MCF 10A (cell line): ENCODE data around the gene C1orf21. TPM values are rescaled to one million over a fixed set of nuclear protein-coding genes. Genes with fewer than 3 reads are reported as not detected.

Experiments
- BruUV-seq: library from RNA; stranded (reverse); fragments of 400-500 nt; replicated peaks from 2 replicates; lab custom pipeline; 2021; lab: Mats Ljungman, UMichigan
- CTCF ChIA-PET: fragments of 300-600 bp; sonication (Branson Sonifier 250); formaldehyde crosslinking; extraction: SDS; loops from one replicate; lab custom pipeline; 2021; ENCODE audit warnings: antibody characterized with exemption, inconsistent platforms; lab: Yijun Ruan, JAX
- POLR2A ChIA-PET: fragments of 300-600, 350-650 bp; sonication (Branson Sonifier 250); formaldehyde crosslinking; extraction: SDS; loops from one replicate; lab custom pipeline; 2020; ENCODE audit warnings: antibody characterized with exemption, inconsistent platforms; lab: Yijun Ruan, JAX
- DNase-seq: peaks from one replicate; pipeline ENCODE4 v3.0.0-alpha.2; 2018; ENCODE audit not compliant: unreplicated experiment
- H3K27ac Mint-ChIP-seq: one replicate; pipeline ENCODE4 v1.8.0; 2022; ENCODE audit warnings: mild to moderate bottlenecking, low read depth, mixed read lengths; ENCODE audit not compliant: unreplicated experiment
- H3K27me3 Mint-ChIP-seq: one replicate; pipeline ENCODE4 v1.8.0; 2022; ENCODE audit warnings: mixed read lengths; ENCODE audit not compliant: insufficient read depth, unreplicated experiment
- H3K36me3 Mint-ChIP-seq: one replicate; pipeline ENCODE4 v1.8.0; 2022; ENCODE audit warnings: mild to moderate bottlenecking, moderate library complexity, mixed read lengths; ENCODE audit not compliant: insufficient read depth, unreplicated experiment
- H3K4me1 Mint-ChIP-seq: one replicate; pipeline ENCODE4 v1.8.0; 2022; ENCODE audit warnings: mixed read lengths; ENCODE audit not compliant: insufficient read depth, unreplicated experiment
- H3K4me3 Mint-ChIP-seq: one replicate; pipeline ENCODE4 v1.8.0; 2022; ENCODE audit warnings: mild to moderate bottlenecking, moderate library complexity, mixed read lengths; ENCODE audit not compliant: unreplicated experiment
- H3K9me3 Mint-ChIP-seq: one replicate; pipeline ENCODE4 v1.8.0; 2022; ENCODE audit warnings: mixed read lengths; ENCODE audit not compliant: unreplicated experiment
- intact Hi-C: fragments of 100-400 bp; cut with micrococcal nuclease; formaldehyde crosslinking; loops from 2 replicates; pipeline ENCODE4 v1.14.1; 2022
- total RNA-seq: library from RNA; stranded (reverse); gene quantifications from 2 replicates; pipeline ENCODE4 v1.2.3, GENCODE V29; 2022
- TF ChIP-seq, protein P1 (sequence below): fragments of 200-600 bp; IDR thresholded peaks from one replicate; pipeline ENCODE4 v1.8.0; 2022; ENCODE audit warnings: antibody characterized with exemption, mild to moderate bottlenecking; ENCODE audit not compliant: unreplicated experiment

C1orf21 gene
- total RNA-seq, 1 experiment from 2014 or later = 23.2 TPM

DNA sequence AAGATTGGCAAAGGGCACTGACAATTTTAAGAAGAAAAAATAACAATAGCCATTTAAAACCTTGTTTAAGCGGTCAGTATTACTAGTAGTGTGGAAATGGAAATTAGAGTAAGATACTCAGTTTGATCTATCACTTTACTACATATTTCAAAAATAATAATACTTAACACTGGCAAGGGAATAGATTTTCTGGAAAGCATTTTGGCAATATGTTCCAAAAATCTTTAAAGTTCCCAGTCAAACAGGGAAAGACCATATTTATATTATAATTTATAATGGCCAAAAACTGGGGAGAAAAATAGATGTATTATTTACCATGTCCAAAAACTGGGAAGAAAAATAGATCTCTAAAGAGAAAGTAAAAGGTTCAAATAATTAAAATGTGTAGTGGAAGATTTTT, 28.6 kb upstream of the C1orf21 start:
- Mint-ChIP-seq H3K36me3 (no peaks in the 10 kb centered on the region), H3K4me1 (peaks cover 12% of the 10 kb centered on the region), H3K27ac (no peak overlapping the region), H3K27me3 (no peaks in the 10 kb centered on the region), H3K4me3 (no peak overlapping the region), H3K9me3 (no peaks in the 10 kb centered on the region)
- DNase-seq = no peak
- no TSS peak for BruUV-seq
- intact Hi-C loops = no loop called here
- ChIA-PET CTCF (interaction anchor here (1.3 to 2.0 kb wide), 2 partner anchors 10 to 334 kb away, joined by 4 to 5 read pairs; no protein-coding TSS in a partner anchor), POLR2A (interaction anchor here (1.4 kb wide), 1 partner anchor 9 kb away, joined by 6 read pairs; no protein-coding TSS in a partner anchor)
- TF ChIP-seq, protein P1, sequence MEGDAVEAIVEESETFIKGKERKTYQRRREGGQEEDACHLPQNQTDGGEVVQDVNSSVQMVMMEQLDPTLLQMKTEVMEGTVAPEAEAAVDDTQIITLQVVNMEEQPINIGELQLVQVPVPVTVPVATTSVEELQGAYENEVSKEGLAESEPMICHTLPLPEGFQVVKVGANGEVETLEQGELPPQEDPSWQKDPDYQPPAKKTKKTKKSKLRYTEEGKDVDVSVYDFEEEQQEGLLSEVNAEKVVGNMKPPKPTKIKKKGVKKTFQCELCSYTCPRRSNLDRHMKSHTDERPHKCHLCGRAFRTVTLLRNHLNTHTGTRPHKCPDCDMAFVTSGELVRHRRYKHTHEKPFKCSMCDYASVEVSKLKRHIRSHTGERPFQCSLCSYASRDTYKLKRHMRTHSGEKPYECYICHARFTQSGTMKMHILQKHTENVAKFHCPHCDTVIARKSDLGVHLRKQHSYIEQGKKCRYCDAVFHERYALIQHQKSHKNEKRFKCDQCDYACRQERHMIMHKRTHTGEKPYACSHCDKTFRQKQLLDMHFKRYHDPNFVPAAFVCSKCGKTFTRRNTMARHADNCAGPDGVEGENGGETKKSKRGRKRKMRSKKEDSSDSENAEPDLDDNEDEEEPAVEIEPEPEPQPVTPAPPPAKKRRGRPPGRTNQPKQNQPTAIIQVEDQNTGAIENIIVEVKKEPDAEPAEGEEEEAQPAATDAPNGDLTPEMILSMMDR = no peak

GRCh38 chr1:184359909-184360308, 26.9 kb upstream of the C1orf21 start:
- peak overlapping the region; percentile 8 for H3K27ac Mint-ChIP-seq
- no peak for DNase-seq
- peaks cover 25% of the 10 kb centered on the region for H3K4me1 Mint-ChIP-seq
- CTCF ChIA-PET = interaction anchor here (0.7 to 2.0 kb wide), 2 partner anchors 8 to 43 kb away, joined by 3 to 5 read pairs; no protein-coding TSS in a partner anchor
- H3K27me3 Mint-ChIP-seq = no peaks in the 10 kb centered on the region
- POLR2A ChIA-PET = interaction anchor here (0.6 to 6.7 kb wide), 4 partner anchors 8 to 289 kb away, joined by 3 to 93 read pairs (median 6); partner anchors contain the start of gene C1orf21
- no peaks in the 10 kb centered on the region for H3K36me3 Mint-ChIP-seq
- H3K4me3 Mint-ChIP-seq = no peak overlapping the region
- TF ChIP-seq, protein P1 = no peak
- BruUV-seq = no TSS peak
- intact Hi-C loops = no loop called here
- H3K9me3 Mint-ChIP-seq = no peaks in the 10 kb centered on the region

- TF ChIP-seq, protein P1 = no peak
- intact Hi-C loops = no loop called here
- BruUV-seq = no TSS peak
- POLR2A ChIA-PET = interaction anchor here (0.5 to 6.7 kb wide), 10 partner anchors 9 to 335 kb away, joined by 3 to 93 read pairs (median 5); partner anchors contain the start of gene C1orf21
- H3K4me1 Mint-ChIP-seq = peaks cover 28% of the 10 kb centered on the region
- no peaks in the 10 kb centered on the region for H3K9me3 Mint-ChIP-seq
- H3K4me3 Mint-ChIP-seq = no peak overlapping the region
- no peaks in the 10 kb centered on the region for H3K36me3 Mint-ChIP-seq
- CTCF ChIA-PET = interaction anchor here (0.5 to 2.0 kb wide), 8 partner anchors 10 to 330 kb away, joined by 3 to 6 read pairs (median 4); no protein-coding TSS in a partner anchor
- peak; percentile 82 for DNase-seq
- peak overlapping the region; percentile 22 for H3K27ac Mint-ChIP-seq
- no peaks in the 10 kb centered on the region for H3K27me3 Mint-ChIP-seq
These were observed 24.0 kb upstream of the C1orf21 start for GRCh38 chr1:184362876-184363275.

DNA sequence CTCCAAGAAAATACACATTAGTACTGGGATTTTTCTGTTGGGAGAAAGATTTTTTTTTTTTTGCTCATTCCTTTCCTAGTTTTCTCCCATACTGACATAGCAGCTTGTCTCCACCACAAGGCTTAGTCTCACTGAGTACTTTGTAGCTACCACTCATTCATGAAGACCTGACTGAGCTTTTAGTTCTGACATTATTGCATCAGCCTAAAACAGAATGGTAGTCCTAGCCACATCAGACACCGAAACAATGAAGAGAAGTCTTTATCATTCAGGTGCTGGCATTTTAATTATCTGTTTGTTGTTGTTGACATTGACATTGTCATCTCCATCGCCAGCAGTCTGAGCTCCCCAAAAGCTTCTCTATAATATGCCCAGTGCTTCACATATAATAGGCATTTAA, 21.1 kb upstream of the C1orf21 start:
- TF ChIP-seq, protein P1 = no peak
- peaks cover 33% of the 10 kb centered on the region for H3K4me1 Mint-ChIP-seq
- H3K9me3 Mint-ChIP-seq = no peaks in the 10 kb centered on the region
- no peak for DNase-seq
- ChIA-PET CTCF (interaction anchor here (0.5 to 2.4 kb wide), 6 partner anchors 13 to 299 kb away, joined by 3 to 6 read pairs (median 5); partner anchors contain the start of gene C1orf21), POLR2A (interaction anchor here (0.7 to 6.7 kb wide), 3 partner anchors 22 to 69 kb away, joined by 3 to 93 read pairs (median 4); partner anchors contain the start of gene C1orf21)
- BruUV-seq = no TSS peak
- peaks cover 5% of the 10 kb centered on the region for H3K36me3 Mint-ChIP-seq
- no peak overlapping the region for H3K27ac Mint-ChIP-seq
- intact Hi-C loops = no loop called here
- no peak overlapping the region for H3K4me3 Mint-ChIP-seq
- H3K27me3 Mint-ChIP-seq = no peaks in the 10 kb centered on the region
